H1 (cell line): ENCODE measurements around the gene TRIM40. TPM values are rescaled to one million over a fixed set of nuclear protein-coding genes. Genes with fewer than 3 reads are reported as not detected.

Experiments used
- HDAC2 ChIP-seq, 2 experiments: fragments of 300-600 bp in 1 of 2; sonication (generic) in 1 of 2; IDR thresholded peaks; 2 replicates each; pipeline ENCODE4 v1.6.1; 2011 to 2012; ENCODE audit warnings: low read depth in 2 of 2, low read length in 2 of 2, mild to moderate bottlenecking in 2 of 2, moderate library complexity in 2 of 2, borderline replicate concordance in 1 of 2, inconsistent platforms in 1 of 2
- NANOG ChIP-seq: IDR thresholded peaks from 2 replicates; pipeline ENCODE4 v1.6.1; 2011; ENCODE audit warnings: low read length, low read depth, mild to moderate bottlenecking, inconsistent platforms; ENCODE audit not compliant: insufficient read depth, poor library complexity, severe bottlenecking
- RBBP5 ChIP-seq: IDR thresholded peaks from 2 replicates; pipeline ENCODE4 v1.7.1; 2012; ENCODE audit warnings: low read depth, mild to moderate bottlenecking, inconsistent platforms, low read length, moderate library complexity, borderline replicate concordance
- RFX5 ChIP-seq: IDR thresholded peaks from 2 replicates; pipeline ENCODE4 v1.6.1; 2011; ENCODE audit warnings: low read depth, low read length, improper control_type of control experiment, borderline replicate concordance
- RNF2 ChIP-seq: fragments of 200-900, 300-1000 bp; sonication (generic); IDR thresholded peaks from 2 replicates; pipeline ENCODE4 v1.7.1; 2016; ENCODE audit warnings: borderline replicate concordance, low read depth, mild to moderate bottlenecking, antibody characterized with exemption, low read length; ENCODE audit not compliant: poor library complexity, severe bottlenecking; ENCODE audit errors: missing control alignments
- SIX5 ChIP-seq: IDR thresholded peaks from 2 replicates; pipeline ENCODE4 v1.6.1; 2011; ENCODE audit warnings: mild to moderate bottlenecking, low read depth, low read length
- SUZ12 ChIP-seq: fragments of 200-600 bp; sonication (generic); IDR thresholded peaks from 2 replicates; pipeline ENCODE4 v1.6.1; 2012; ENCODE audit warnings: mild to moderate bottlenecking, inconsistent platforms, low read length, moderate library complexity, mixed read lengths
- TCF12 ChIP-seq: IDR thresholded peaks from 2 replicates; pipeline ENCODE4 v1.6.1; 2011; ENCODE audit warnings: low read depth, mild to moderate bottlenecking, low read length
- TEAD4 ChIP-seq: IDR thresholded peaks from 2 replicates; pipeline ENCODE4 v1.6.1; 2012; ENCODE audit warnings: low read depth, low read length, inconsistent platforms, mixed read lengths
- YY1 ChIP-seq: IDR thresholded peaks from 2 replicates; pipeline ENCODE4 v1.6.1; 2011; ENCODE audit warnings: low read depth, mild to moderate bottlenecking, low read length
- polyA plus RNA-seq, 7 experiments: library from polyadenylated mRNA; depleted of rRNA in 3 of 7; stranded (reverse) in 5 of 7; unstranded in 2 of 7; fragments of >200 nt in 5 of 7; fragments of 200-250 nt in 2 of 7; gene quantifications; 1 replicate in 5 of 7; 2 replicates in 1 of 7; 4 replicates in 1 of 7; pipeline versions ENCODE4 v1.2.1 to v1.2.3, GENCODE V29; 2011 to 2013; ENCODE audit warnings: missing spikeins in 2 of 7, mixed read lengths in 2 of 7
- total RNA-seq: library from RNA; stranded (reverse); fragmentation: NEBNext Ultra II Directional; extraction: Animal tissue kit (Norgen Biotek cat#: 25700); gene quantifications from 2 replicates; pipeline ENCODE4 v1.2.1, GENCODE V29; 2021

TRIM40 gene
- total and polyA plus RNA-seq, 2 of the 8 experiments (the other 6 are each of a cell fraction or from before 2014, with no cell fraction given): not detected

DNA sequence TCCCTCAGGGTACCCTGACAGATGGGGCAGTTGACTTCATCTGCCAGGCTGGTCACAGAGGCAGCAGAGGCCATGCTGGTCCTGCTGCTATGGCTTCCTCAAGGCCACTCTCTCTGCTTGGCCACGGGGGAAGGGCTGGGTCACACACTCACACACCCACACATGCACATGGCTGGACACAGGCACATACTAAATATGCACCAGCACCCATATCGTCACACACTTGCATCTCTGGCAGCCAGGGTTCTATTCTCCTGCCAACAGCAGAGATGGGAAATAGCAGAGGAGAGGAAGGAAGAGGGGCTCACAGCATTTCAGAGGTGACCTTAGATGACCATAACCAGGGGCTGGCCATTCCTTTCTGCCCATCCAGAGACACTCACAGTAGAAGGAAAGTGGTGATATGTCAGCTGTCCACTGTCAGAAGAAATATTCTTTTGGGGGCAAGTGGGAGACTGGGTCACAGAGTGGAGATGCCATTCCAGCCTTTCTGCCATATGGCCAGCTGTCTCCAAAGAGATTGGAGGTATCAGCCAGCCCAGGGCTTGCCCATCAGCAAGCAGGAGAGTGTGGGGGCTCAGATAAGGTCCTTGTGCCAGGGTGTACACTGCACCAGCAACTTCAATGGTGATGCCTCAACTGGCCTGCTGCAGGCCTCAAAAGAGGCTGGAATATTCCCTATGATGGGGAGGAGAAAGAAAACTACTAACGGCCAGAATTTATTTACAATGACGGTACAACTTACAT lies 25.0 kb downstream of the TRIM40 start, which contains the start of gene TRIM10 (continued):
- TF ChIP-seq RFX5 (no peak), SIX5 (no peak), HDAC2 (IDR thresholded peaks at IDR 0.05; ENCODE audit: borderline replicate concordance in 1 of 2, low read depth in 2 of 2, low read length in 2 of 2) (no peak), TCF12 (no peak), TEAD4 (no peak), SUZ12 (no peak), RNF2 (no peak), NANOG (no peak), YY1 (no peak), RBBP5 (no peak)
- TF ChIP-seq, all 59 proteins: peak for 0
